Activated CD8-positive, alpha-beta memory T cell treated with anti-CD3 and anti-CD28 coated beads, Interleukin-2, amount 10 ng/mL, durations not matched to agents 7 days and 5 days (primary cell): ENCODE data around the gene RPLP2. TPM values are rescaled to one million over a fixed set of nuclear protein-coding genes. Genes with fewer than 3 reads are reported as not detected.
A peak's percentile ranks its signal among the peaks of the same experiment; 100 is the strongest.

Experiments used
- ATAC-seq: fragments of 150-1000 bp; cut with Tn5 transposase; one replicate; pipeline ENCODE4 v1.10.0; 2021; ENCODE audit warnings: moderate library complexity
- CTCF ChIA-PET: fragments of 350-600 bp; sonication (Branson Sonifier 250); formaldehyde crosslinking; loops from one replicate; lab custom pipeline; 2021; ENCODE audit warnings: antibody characterized with exemption; lab: Charles Lee
- DNase-seq: peaks from one replicate; pipeline ENCODE4 v3.0.0-alpha.2; 2020
- H3K27ac Mint-ChIP-seq: one replicate; pipeline ENCODE4 v1.8.0; 2021; ENCODE audit warnings: mild to moderate bottlenecking, mixed read lengths
- H3K27me3 Mint-ChIP-seq: one replicate; pipeline ENCODE4 v1.8.0; 2021; ENCODE audit warnings: mixed read lengths
- H3K36me3 Mint-ChIP-seq: one replicate; pipeline ENCODE4 v1.8.0; 2021; ENCODE audit warnings: mild to moderate bottlenecking, mixed read lengths
- H3K4me1 Mint-ChIP-seq: one replicate; pipeline ENCODE4 v1.8.0; 2021; ENCODE audit warnings: mixed read lengths
- H3K4me3 Mint-ChIP-seq: one replicate; pipeline ENCODE4 v1.8.0; 2021; ENCODE audit warnings: mild to moderate bottlenecking, moderate library complexity, mixed read lengths
- H3K9me3 Mint-ChIP-seq: one replicate; pipeline ENCODE4 v1.8.0; 2022; ENCODE audit warnings: low read depth, mixed read lengths
- total RNA-seq, 2 experiments: library from RNA; stranded (reverse); gene quantifications; one replicate each; pipeline ENCODE4 v1.2.3, GENCODE V29; 2021

RPLP2 gene
- total RNA-seq, 2 experiments from 2014 or later: 1,844 to 1,872 TPM

GRCh38 chr11:821512-822371 is 12.0 kb downstream of the RPLP2 start:
- CTCF ChIA-PET: interaction anchor here (0.9 kb wide), 1 partner anchor 13 kb away, joined by 3 read pairs; no protein-coding TSS in a partner anchor

GRCh38 chr11:823441-824291 is 13.9 kb downstream of the RPLP2 start:
- Mint-ChIP-seq H3K36me3 (no peaks in the 10 kb centered on the region), H3K27ac (no peak overlapping the region), H3K9me3 (no peaks in the 10 kb centered on the region), H3K4me3 (no peak overlapping the region), H3K27me3 (peaks cover 9% of the 10 kb centered on the region), H3K4me1 (peaks cover 24% of the 10 kb centered on the region)
- DNase-seq (no peak), ATAC-seq (no peak)
- CTCF ChIA-PET: no interaction called here

More at GRCh38 chr11:821512-822371, 12.0 kb downstream of the RPLP2 start:
- no peak for ATAC-seq
- H3K4me1 Mint-ChIP-seq: peaks cover 17% of the 10 kb centered on the region
- H3K36me3 Mint-ChIP-seq: no peaks in the 10 kb centered on the region
- DNase-seq: no peak
- H3K27me3 Mint-ChIP-seq: no peaks in the 10 kb centered on the region
- H3K9me3 Mint-ChIP-seq: no peaks in the 10 kb centered on the region
- no peak overlapping the region for H3K27ac Mint-ChIP-seq
- H3K4me3 Mint-ChIP-seq: no peak overlapping the region

DNA sequence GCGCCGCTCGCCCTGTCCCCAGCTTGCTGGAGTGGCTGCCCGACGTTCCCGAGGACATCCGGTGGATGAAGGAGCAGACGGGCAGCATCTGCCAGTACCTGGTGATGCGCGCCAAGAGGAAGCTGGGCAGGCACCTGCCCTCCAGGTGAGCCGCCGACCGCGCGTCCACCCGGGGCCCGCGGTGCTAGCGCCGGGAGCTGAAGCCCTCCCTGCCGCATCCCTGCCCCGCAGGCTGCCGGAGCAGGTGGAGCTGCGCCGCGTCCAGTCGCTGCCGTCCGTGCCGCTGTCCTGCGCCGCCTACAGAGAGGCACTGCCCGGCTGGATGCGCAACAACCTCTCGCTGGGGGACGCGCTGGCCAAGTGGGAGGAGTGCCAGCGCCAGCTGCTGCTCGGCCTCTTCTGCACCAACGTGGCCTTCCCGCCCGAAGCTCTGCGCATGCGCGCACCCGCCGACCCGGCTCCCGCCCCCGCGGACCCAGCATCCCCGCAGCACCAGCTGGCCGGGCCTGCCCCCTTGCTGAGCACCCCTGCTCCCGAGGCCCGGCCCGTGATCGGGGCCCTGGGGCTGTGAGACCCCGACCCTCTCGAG is 14.6 kb downstream of the RPLP2 start:
- CTCF ChIA-PET: interaction anchor here (2.3 kb wide), 1 partner anchor 13 kb away, joined by 9 read pairs; no protein-coding TSS in a partner anchor

GRCh38 chr11:824942-825341 is 15.2 kb downstream of the RPLP2 start:
- ATAC-seq: no peak
- H3K4me1 Mint-ChIP-seq: peaks cover 29% of the 10 kb centered on the region

More for the DNA sequence above, 14.6 kb downstream of the RPLP2 start:
- H3K27me3 Mint-ChIP-seq: peaks cover 16% of the 10 kb centered on the region
- no peaks in the 10 kb centered on the region for H3K36me3 Mint-ChIP-seq
- no peak for ATAC-seq
- no peaks in the 10 kb centered on the region for H3K9me3 Mint-ChIP-seq
- no peak overlapping the region for H3K4me3 Mint-ChIP-seq
- H3K27ac Mint-ChIP-seq: no peak overlapping the region
- H3K4me1 Mint-ChIP-seq: peaks cover 29% of the 10 kb centered on the region
- no peak for DNase-seq

DNA sequence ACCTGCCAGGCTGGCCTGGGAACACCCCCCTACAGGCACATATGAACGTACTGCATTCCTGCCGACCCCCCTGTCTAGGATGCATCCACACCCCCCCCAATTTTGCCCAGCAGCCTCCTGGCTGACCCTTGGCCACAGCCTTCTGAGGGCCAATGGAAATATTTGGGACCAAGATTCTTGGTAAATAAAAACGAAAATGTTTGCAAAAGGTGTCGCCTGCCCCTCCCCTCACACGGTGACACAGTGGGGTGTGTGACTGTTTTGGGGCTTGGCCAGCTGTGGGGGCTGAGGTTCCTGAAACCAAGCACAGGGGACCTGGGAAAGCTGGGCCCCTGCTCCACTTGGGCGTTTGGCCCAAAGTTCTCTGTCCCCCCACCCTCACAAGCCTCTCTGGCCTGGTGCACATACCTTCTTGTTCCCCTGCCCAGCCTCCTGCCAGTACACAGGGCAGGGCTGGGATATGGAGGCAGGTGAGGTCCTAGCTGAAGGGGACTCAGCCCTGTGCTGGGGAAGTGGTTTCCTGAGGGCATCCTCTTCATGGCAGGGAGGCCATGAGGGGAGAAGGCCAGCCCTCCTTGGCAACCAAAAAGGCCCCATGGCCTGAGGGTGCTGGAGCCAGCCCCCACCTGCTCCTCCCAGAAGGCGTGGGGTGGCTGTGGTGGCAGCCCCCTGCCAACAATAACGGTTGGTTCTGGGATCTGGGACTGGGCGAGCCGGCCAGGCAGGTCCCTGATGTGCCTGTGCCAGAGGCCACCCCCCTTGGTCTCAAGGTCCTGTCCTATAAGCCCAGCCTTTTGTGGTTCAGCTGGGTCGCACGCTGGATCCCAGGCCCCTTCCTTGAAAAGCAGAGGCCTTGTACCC is 15.8 kb downstream of the RPLP2 start:
- Mint-ChIP-seq H3K9me3 (no peaks in the 10 kb centered on the region), H3K4me1 (peaks cover 30% of the 10 kb centered on the region), H3K27me3 (peaks cover 27% of the 10 kb centered on the region), H3K27ac (no peak overlapping the region), H3K36me3 (no peaks in the 10 kb centered on the region), H3K4me3 (no peak overlapping the region)
- ATAC-seq (no peak), DNase-seq (no peak)
- CTCF ChIA-PET: interaction anchor here (0.7 to 2.3 kb wide), 3 partner anchors 13 to 225 kb away, joined by 3 to 9 read pairs (median 3); no protein-coding TSS in a partner anchor

More at GRCh38 chr11:824942-825341, 15.2 kb downstream of the RPLP2 start:
- Mint-ChIP-seq H3K36me3 (no peaks in the 10 kb centered on the region), H3K27me3 (peaks cover 22% of the 10 kb centered on the region), H3K4me3 (no peak overlapping the region), H3K27ac (no peak overlapping the region), H3K9me3 (no peaks in the 10 kb centered on the region)
- DNase-seq: no peak
- CTCF ChIA-PET: interaction anchor here (1.2 to 2.3 kb wide), 2 partner anchors 14 to 226 kb away, joined by 3 to 9 read pairs; no protein-coding TSS in a partner anchor

DNA sequence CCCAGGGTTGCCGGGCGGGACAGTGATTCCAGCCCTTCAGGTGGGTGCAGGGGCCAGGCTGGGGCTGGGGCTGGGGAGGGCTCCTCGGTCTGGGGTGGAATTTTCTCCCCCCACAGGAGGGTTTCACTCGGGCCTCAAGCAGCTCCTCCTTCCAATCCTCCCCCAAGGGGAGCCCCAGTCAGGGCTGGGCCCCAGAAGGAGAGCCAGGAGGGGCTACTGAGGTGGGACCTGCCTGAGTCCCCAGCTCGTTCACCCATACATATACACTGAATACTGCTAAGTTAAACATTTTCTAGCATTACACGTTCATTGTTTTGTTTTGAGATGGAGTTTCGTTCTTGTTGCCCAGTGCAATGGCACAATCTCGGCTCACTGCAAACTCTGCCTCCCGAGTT is 16.5 kb downstream of the RPLP2 start:
- CTCF ChIA-PET: interaction anchor here (0.7 to 2.3 kb wide), 3 partner anchors 13 to 225 kb away, joined by 3 to 9 read pairs (median 3); no protein-coding TSS in a partner anchor
- Mint-ChIP-seq H3K27me3 (peaks cover 30% of the 10 kb centered on the region), H3K9me3 (no peaks in the 10 kb centered on the region), H3K27ac (peak overlapping the region; percentile 71), H3K4me1 (peaks cover 27% of the 10 kb centered on the region), H3K36me3 (no peaks in the 10 kb centered on the region), H3K4me3 (peak overlapping the region; percentile 66)
- DNase-seq (no peak), ATAC-seq (no peak)

- H3K4me3 Mint-ChIP-seq: peak overlapping the region; percentile 66
- DNase-seq (no peak), ATAC-seq (no peak)
- H3K36me3 Mint-ChIP-seq: no peaks in the 10 kb centered on the region
- CTCF ChIA-PET: no interaction called here
- no peaks in the 10 kb centered on the region for H3K9me3 Mint-ChIP-seq
- H3K27me3 Mint-ChIP-seq: peaks cover 36% of the 10 kb centered on the region
- peaks cover 30% of the 10 kb centered on the region for H3K4me1 Mint-ChIP-seq
- H3K27ac Mint-ChIP-seq: peak overlapping the region; percentile 71
Observed at GRCh38 chr11:826836-827145, 17.0 kb downstream of the RPLP2 start.

GRCh38 chr11:827146-827896 is 17.6 kb downstream of the RPLP2 start:
- H3K4me1 Mint-ChIP-seq: peaks cover 30% of the 10 kb centered on the region
- no peaks in the 10 kb centered on the region for H3K36me3 Mint-ChIP-seq
- peaks cover 41% of the 10 kb centered on the region for H3K27me3 Mint-ChIP-seq
- H3K9me3 Mint-ChIP-seq: no peaks in the 10 kb centered on the region
- CTCF ChIA-PET: interaction anchor here (1.1 to 1.9 kb wide), 2 partner anchors 8 to 11 kb away, joined by 3 to 5 read pairs; partner anchors contain the start of gene PNPLA2
- DNase-seq: peak; percentile 71
- peak overlapping the region; percentile 28 for H3K27ac Mint-ChIP-seq
- peak overlapping the region; percentile 66 for H3K4me3 Mint-ChIP-seq
- peak; percentile 44 for ATAC-seq

DNA sequence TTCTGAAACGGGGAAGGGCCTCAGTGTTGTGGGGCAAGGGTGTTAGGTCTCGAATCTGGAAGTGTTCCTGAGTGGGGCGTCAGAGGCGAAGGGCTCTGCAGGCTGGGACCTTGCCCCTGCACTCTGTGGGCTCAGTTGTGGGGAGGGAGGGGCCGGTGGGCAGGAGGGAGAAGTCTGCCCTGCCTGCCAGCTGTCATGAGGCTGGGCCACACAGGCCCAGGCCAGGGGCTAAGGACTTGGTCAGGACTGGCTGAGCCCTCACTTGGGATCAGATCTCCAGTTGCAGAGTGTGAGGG is 18.1 kb downstream of the RPLP2 start, which contains the start of gene CRACR2B:
CRACR2B (plus strand) TSS at position 23 of the 296 bp plus-strand sequence. CDS start 689 bp downstream, outside the sequence.
- Mint-ChIP-seq H3K36me3 (no peaks in the 10 kb centered on the region), H3K27ac (peak within 1 kb of the TSS; percentile 71), H3K4me1 (peaks cover 31% of the 10 kb centered on the region), H3K4me3 (peak within 1 kb of the TSS; percentile 66), H3K9me3 (no peaks in the 10 kb centered on the region), H3K27me3 (peaks cover 42% of the 10 kb centered on the region)
- DNase-seq: no peak
- no peak for ATAC-seq
- CTCF ChIA-PET: interaction anchor here (1.1 to 1.9 kb wide), 3 partner anchors 9 to 18 kb away, joined by 3 to 5 read pairs (median 3); partner anchors contain the start of genes PNPLA2 and RPLP2

DNA sequence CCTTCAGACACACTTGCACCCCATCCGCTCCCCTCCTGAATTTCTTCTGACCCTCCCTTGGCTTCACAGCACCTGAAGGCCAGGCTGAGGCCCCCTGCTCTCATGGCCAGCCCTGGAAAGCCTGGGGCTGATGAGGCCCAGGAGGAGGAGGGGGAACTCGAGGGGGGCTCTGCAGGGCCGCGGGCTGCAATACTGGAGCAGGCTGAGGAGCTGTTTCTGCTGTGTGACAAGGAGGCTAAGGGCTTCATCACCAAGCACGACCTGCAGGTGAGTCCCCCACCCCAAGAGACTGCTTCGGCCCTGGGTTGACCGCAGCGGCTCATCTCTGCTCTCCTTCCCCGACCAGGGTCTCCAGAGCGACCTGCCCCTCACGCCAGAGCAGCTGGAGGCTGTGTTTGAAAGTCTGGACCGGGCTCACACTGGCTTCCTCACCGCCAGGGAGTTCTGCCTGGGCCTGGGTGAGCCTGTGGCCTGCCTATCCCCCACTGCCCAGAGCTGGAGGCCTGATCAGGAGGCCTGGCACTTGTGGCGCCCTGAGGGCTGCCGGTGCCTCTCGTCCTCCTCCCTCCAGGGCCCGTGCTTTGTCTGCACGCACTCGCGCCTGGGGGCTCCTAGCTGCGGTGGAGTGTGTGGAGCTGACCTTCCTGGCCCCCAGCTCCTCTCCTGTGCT is 18.9 kb downstream of the RPLP2 start:
- H3K4me1 Mint-ChIP-seq: peaks cover 32% of the 10 kb centered on the region
- CTCF ChIA-PET: interaction anchor here (0.5 to 1.9 kb wide), 3 partner anchors 10 to 157 kb away, joined by 3 to 5 read pairs (median 3); partner anchors contain the start of genes PNPLA2 and RPLP2
- H3K27me3 Mint-ChIP-seq: peaks cover 42% of the 10 kb centered on the region

DNA sequence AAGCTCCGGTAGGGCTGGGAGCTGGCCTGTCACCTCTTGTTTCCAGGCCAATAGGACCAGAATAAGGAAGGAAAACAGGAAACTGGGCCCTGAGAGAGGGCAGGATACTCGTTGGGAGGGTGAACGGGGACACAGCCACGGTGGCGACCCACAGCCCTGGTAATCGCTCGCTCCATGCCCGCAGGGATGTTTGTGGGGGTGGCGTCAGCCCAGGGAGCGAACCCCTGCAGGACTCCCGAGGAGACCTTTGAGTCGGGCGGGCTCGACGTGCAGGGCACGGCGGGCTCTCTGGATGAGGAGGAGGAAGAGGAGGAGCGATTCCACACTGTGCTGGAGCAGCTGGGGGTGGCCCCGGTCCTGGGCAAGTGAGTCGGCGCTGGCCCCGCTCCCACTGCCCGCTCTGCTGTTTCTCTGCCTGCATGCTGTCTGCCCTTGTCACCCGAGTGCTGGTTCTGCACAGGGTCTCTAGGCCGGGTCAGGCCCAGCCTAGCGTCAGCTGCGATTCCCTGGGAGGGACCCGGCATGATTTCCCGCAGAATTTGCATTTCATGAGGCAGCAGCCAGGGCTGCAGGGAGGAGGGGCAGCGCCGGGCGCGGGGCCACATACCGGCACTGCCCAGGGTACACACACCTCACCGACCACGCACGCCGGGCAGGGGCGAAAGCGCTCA is 19.5 kb downstream of the RPLP2 start:
- H3K27ac Mint-ChIP-seq: no peak overlapping the region
- no peaks in the 10 kb centered on the region for H3K9me3 Mint-ChIP-seq
- ATAC-seq (no peak), DNase-seq (no peak)
- peaks cover 39% of the 10 kb centered on the region for H3K4me1 Mint-ChIP-seq
- peaks cover 42% of the 10 kb centered on the region for H3K27me3 Mint-ChIP-seq
- CTCF ChIA-PET: interaction anchor here (0.5 to 1.9 kb wide), 4 partner anchors 9 to 157 kb away, joined by 3 to 5 read pairs (median 3); partner anchors contain the start of genes PNPLA2 and RPLP2
- no peaks in the 10 kb centered on the region for H3K36me3 Mint-ChIP-seq
- no peak overlapping the region for H3K4me3 Mint-ChIP-seq

More for the DNA sequence above, 18.9 kb downstream of the RPLP2 start:
- Mint-ChIP-seq H3K9me3 (no peaks in the 10 kb centered on the region), H3K4me3 (no peak overlapping the region), H3K36me3 (no peaks in the 10 kb centered on the region), H3K27ac (no peak overlapping the region)
- DNase-seq (no peak), ATAC-seq (no peak)
